ENCODE data around the gene PRDM2. TPM values are rescaled to one million over a fixed set of nuclear protein-coding genes. Genes with fewer than 3 reads are reported as not detected.

The PRDM2 gene
- polyA plus RNA-seq, 4 donors = 35.7 to 41.4 (median 40.1) TPM

- DNase-seq (ENCODE audit: low read depth in 4 of 4, low spot score in 3 of 4) = no peak
Observed at GRCh38 chr1:13730751-13731482, 30.9 kb downstream of the PRDM2 start.

GRCh38 chr1:13731897-13732296, 31.9 kb downstream of the PRDM2 start:
- DNase-seq (ENCODE audit: low read depth in 4 of 4, low spot score in 3 of 4) = no peak

GRCh38 chr1:13732971-13733667, 33.1 kb downstream of the PRDM2 start:
- no peak for DNase-seq (ENCODE audit: low read depth in 4 of 4, low spot score in 3 of 4)

GRCh38 chr1:13733711-13734110, 33.7 kb downstream of the PRDM2 start:
- no peak for DNase-seq (ENCODE audit: low read depth in 4 of 4, low spot score in 3 of 4)

- no peak for DNase-seq (ENCODE audit: low read depth in 4 of 4, low spot score in 3 of 4)
Observed at GRCh38 chr1:13735168-13735930, 35.4 kb downstream of the PRDM2 start.

GRCh38 chr1:13737398-13737797, 37.4 kb downstream of the PRDM2 start:
- no peak for DNase-seq (ENCODE audit: low read depth in 4 of 4, low spot score in 3 of 4)

- DNase-seq (ENCODE audit: low read depth in 4 of 4, low spot score in 3 of 4) = no peak
Observed at GRCh38 chr1:13746342-13746741, 46.4 kb downstream of the PRDM2 start.

- DNase-seq (ENCODE audit: low read depth in 4 of 4, low spot score in 3 of 4) = peak; percentile 68 to 93 (median 90)
Observed at GRCh38 chr1:13748610-13749505, 48.9 kb downstream of the PRDM2 start.

GRCh38 chr1:13749543-13750341, 49.8 kb downstream of the PRDM2 start:
- no peak for DNase-seq (ENCODE audit: low read depth in 4 of 4, low spot score in 3 of 4)

GRCh38 chr1:13751458-13751871, 51.5 kb downstream of the PRDM2 start:
- DNase-seq (ENCODE audit: low read depth in 4 of 4, low spot score in 3 of 4) = no peak

- no peak for DNase-seq (ENCODE audit: low read depth in 4 of 4, low spot score in 3 of 4)
Observed at GRCh38 chr1:13751985-13752384, 52.0 kb downstream of the PRDM2 start.

GRCh38 chr1:13752852-13753251, 52.9 kb downstream of the PRDM2 start:
- DNase-seq (ENCODE audit: low read depth in 4 of 4, low spot score in 3 of 4) = no peak

- DNase-seq (ENCODE audit: low read depth in 4 of 4, low spot score in 3 of 4) = no peak
Observed at GRCh38 chr1:13753636-13754402, 53.8 kb downstream of the PRDM2 start.

GRCh38 chr1:13754510-13755103, 54.6 kb downstream of the PRDM2 start:
- no peak for DNase-seq (ENCODE audit: low read depth in 4 of 4, low spot score in 3 of 4)

GRCh38 chr1:13756557-13757315, 56.7 kb downstream of the PRDM2 start:
- no peak for DNase-seq (ENCODE audit: low read depth in 4 of 4, low spot score in 3 of 4)

GRCh38 chr1:13757693-13758092, 57.7 kb downstream of the PRDM2 start:
- no peak for DNase-seq (ENCODE audit: low read depth in 4 of 4, low spot score in 3 of 4)

- DNase-seq (ENCODE audit: low read depth in 4 of 4, low spot score in 3 of 4) = peak in 2 of 4 donors; percentile 53 to 65
Observed at GRCh38 chr1:13759072-13759471, 59.1 kb downstream of the PRDM2 start.

GRCh38 chr1:13760340-13760739, 60.4 kb downstream of the PRDM2 start:
- DNase-seq (ENCODE audit: low read depth in 4 of 4, low spot score in 3 of 4) = no peak

Data from left renal pelvis (tissue), 4 donors.